ENCODE results near the gene LZTS3. TPM values are rescaled to one million over a fixed set of nuclear protein-coding genes. Genes with fewer than 3 reads are reported as not detected.

LZTS3 gene
- total RNA-seq, 3 donors from 2014 or later (not counting 1 experiment from before 2014, with no cell fraction given): 3.1 to 4.6 (median 3.3) TPM

GRCh38 chr20:3134151-3134550 lies 39.2 kb downstream of the LZTS3 start:
- no peaks in the 10 kb centered on the region for H3K9me3 Mint-ChIP-seq
- ATAC-seq (no peak), DNase-seq (no peak)
- no peak overlapping the region for H3K27ac ChIP-seq (ENCODE audit: low read length)
- H3K27ac Mint-ChIP-seq: no peak overlapping the region
- no peak overlapping the region for H3K4me3 Mint-ChIP-seq
- no peak overlapping the region for H3K4me3 ChIP-seq (ENCODE audit: low read length)
- H3K4me1 Mint-ChIP-seq: peaks cover 13% of the 10 kb centered on the region in 2 donors
- 94% methylated on average over 2 of the region's 3 CpGs for WGBS (ENCODE audit: insufficient coverage)
- peaks cover 1% of the 10 kb centered on the region for H3K36me3 ChIP-seq (ENCODE audit: control insufficient read depth, insufficient read depth, low read length)
- no peak for TF ChIP-seq CTCF (IDR thresholded peaks at IDR 0.05)
- H3K27me3 ChIP-seq (ENCODE audit: control insufficient read depth, insufficient read depth, low read length): no peaks in the 10 kb centered on the region
- no peaks in the 10 kb centered on the region for H3K36me3 Mint-ChIP-seq
- intact Hi-C loops (cut with micrococcal nuclease): no loop called here
- no peaks in the 10 kb centered on the region for H3K4me1 ChIP-seq (ENCODE audit: control insufficient read depth, insufficient read depth, low read length)
- no peaks in the 10 kb centered on the region for H3K9me3 ChIP-seq (ENCODE audit: control insufficient read depth, insufficient read depth, low read length)
- H3K27me3 Mint-ChIP-seq (ENCODE audit: low read depth in 2 of 2): no peaks in the 10 kb centered on the region

GRCh38 chr20:3133155-3133554 lies 40.2 kb downstream of the LZTS3 start:
- DNase-seq (no peak), ATAC-seq (no peak)
- TF ChIP-seq CTCF (IDR thresholded peaks at IDR 0.05): no peak
- Mint-ChIP-seq H3K36me3 (no peaks in the 10 kb centered on the region), H3K4me1 (peaks cover 6 to 7% of the 10 kb centered on the region in 2 donors), H3K27ac (no peak overlapping the region), H3K9me3 (no peaks in the 10 kb centered on the region), H3K4me3 (no peak overlapping the region), H3K27me3 (ENCODE audit: low read depth in 2 of 2) (no peaks in the 10 kb centered on the region)
- Histone ChIP-seq H3K9me3 (ENCODE audit: control insufficient read depth, insufficient read depth, low read length) (no peaks in the 10 kb centered on the region), H3K27me3 (ENCODE audit: control insufficient read depth, insufficient read depth, low read length) (no peaks in the 10 kb centered on the region), H3K27ac (ENCODE audit: low read length) (no peak overlapping the region), H3K4me1 (ENCODE audit: control insufficient read depth, insufficient read depth, low read length) (no peaks in the 10 kb centered on the region), H3K4me3 (ENCODE audit: low read length) (no peak overlapping the region), H3K36me3 (ENCODE audit: control insufficient read depth, insufficient read depth, low read length) (no peaks in the 10 kb centered on the region)
- intact Hi-C loops (cut with micrococcal nuclease): no loop called here
- WGBS (ENCODE audit: insufficient coverage): 98% methylated on average over 2 of the region's 2 CpGs

- no peak for ATAC-seq
- 84% methylated on average over 2 of the region's 2 CpGs for WGBS (ENCODE audit: insufficient coverage)
- DNase-seq: no peak
- no peaks in the 10 kb centered on the region for H3K9me3 ChIP-seq (ENCODE audit: control insufficient read depth, insufficient read depth, low read length)
- no peaks in the 10 kb centered on the region for H3K27me3 ChIP-seq (ENCODE audit: control insufficient read depth, insufficient read depth, low read length)
- intact Hi-C loops (cut with micrococcal nuclease): no loop called here
- no peak overlapping the region for H3K4me3 ChIP-seq (ENCODE audit: low read length)
- no peaks in the 10 kb centered on the region for H3K36me3 Mint-ChIP-seq
- no peaks in the 10 kb centered on the region for H3K4me1 ChIP-seq (ENCODE audit: control insufficient read depth, insufficient read depth, low read length)
- H3K4me3 Mint-ChIP-seq: no peak overlapping the region
- H3K36me3 ChIP-seq (ENCODE audit: control insufficient read depth, insufficient read depth, low read length): no peaks in the 10 kb centered on the region
- peaks cover 0 to 3% of the 10 kb centered on the region in 2 donors for H3K4me1 Mint-ChIP-seq
- no peaks in the 10 kb centered on the region for H3K9me3 Mint-ChIP-seq
- H3K27ac Mint-ChIP-seq: no peak overlapping the region
- no peaks in the 10 kb centered on the region for H3K27me3 Mint-ChIP-seq (ENCODE audit: low read depth in 2 of 2)
- no peak overlapping the region for H3K27ac ChIP-seq (ENCODE audit: low read length)
- no peak for TF ChIP-seq CTCF (IDR thresholded peaks at IDR 0.05)
These were observed 43.2 kb downstream of the LZTS3 start for GRCh38 chr20:3130051-3130600.

DNA sequence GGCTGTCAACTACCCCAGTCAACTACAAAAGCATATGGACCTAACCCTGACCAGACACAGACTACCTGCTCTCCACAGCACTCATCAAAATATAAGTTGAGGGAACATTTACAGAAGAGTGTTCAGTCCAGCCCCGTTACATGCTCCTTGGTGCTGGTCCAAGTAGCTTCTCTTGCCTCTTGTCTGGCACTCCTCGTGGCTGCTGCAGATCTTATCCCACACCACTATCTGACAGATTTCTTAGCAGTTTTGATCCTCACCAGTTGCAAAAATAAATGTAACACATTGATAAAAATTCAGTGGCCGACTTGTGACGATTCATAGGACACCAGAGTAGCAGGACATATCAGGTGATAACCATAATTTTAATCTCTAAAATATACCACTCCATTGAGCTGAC lies 44.3 kb downstream of the LZTS3 start:
- Histone ChIP-seq H3K9me3 (ENCODE audit: control insufficient read depth, insufficient read depth, low read length) (no peaks in the 10 kb centered on the region), H3K4me3 (ENCODE audit: low read length) (no peak overlapping the region), H3K27ac (ENCODE audit: low read length) (no peak overlapping the region), H3K4me1 (ENCODE audit: control insufficient read depth, insufficient read depth, low read length) (no peaks in the 10 kb centered on the region), H3K36me3 (ENCODE audit: control insufficient read depth, insufficient read depth, low read length) (no peaks in the 10 kb centered on the region), H3K27me3 (ENCODE audit: control insufficient read depth, insufficient read depth, low read length) (no peaks in the 10 kb centered on the region)
- Mint-ChIP-seq H3K9me3 (no peaks in the 10 kb centered on the region), H3K27ac (no peak overlapping the region), H3K36me3 (no peaks in the 10 kb centered on the region), H3K27me3 (ENCODE audit: low read depth in 2 of 2) (no peaks in the 10 kb centered on the region), H3K4me1 (no peaks in the 10 kb centered on the region), H3K4me3 (no peak overlapping the region)
- DNase-seq (no peak), ATAC-seq (no peak)
- WGBS (ENCODE audit: insufficient coverage): 75% methylated on average over 4 of the region's 4 CpGs
- intact Hi-C loops (cut with micrococcal nuclease): no loop called here
- TF ChIP-seq CTCF (IDR thresholded peaks at IDR 0.05): no peak
